HG03064 (cell line): ENCODE data around the gene ZNF516.
A peak's percentile ranks its signal among the peaks of the same experiment; 100 is the strongest.

Source experiments
- ATAC-seq: cut with Tn5 transposase; IDR thresholded peaks from one replicate; pipeline ENCODE4 v1.9.1; 2021; ENCODE audit warnings: low read depth; ENCODE audit not compliant: unreplicated experiment

The ZNF516 gene

GRCh38 chr18:76491776-76492668 lies 3.0 kb downstream of the ZNF516 start:
- peak; percentile 0 for ATAC-seq

GRCh38 chr18:76491473-76491775 lies 3.6 kb downstream of the ZNF516 start:
- no peak for ATAC-seq

- no peak for ATAC-seq
Observed at GRCh38 chr18:76490670-76491472, 4.2 kb downstream of the ZNF516 start.

GRCh38 chr18:76490033-76490432 lies 5.0 kb downstream of the ZNF516 start:
- no peak for ATAC-seq

- no peak for ATAC-seq
Observed at GRCh38 chr18:76489081-76489480, 6.0 kb downstream of the ZNF516 start.

GRCh38 chr18:76488190-76488589 lies 6.9 kb downstream of the ZNF516 start:
- ATAC-seq = no peak

- ATAC-seq = no peak
Observed at GRCh38 chr18:76487782-76488181, 7.3 kb downstream of the ZNF516 start.

GRCh38 chr18:76487070-76487469 lies 8.0 kb downstream of the ZNF516 start:
- no peak for ATAC-seq

- no peak for ATAC-seq
Observed at GRCh38 chr18:76486574-76486973, 8.5 kb downstream of the ZNF516 start.

- ATAC-seq = no peak
Observed at GRCh38 chr18:76486038-76486437, 9.0 kb downstream of the ZNF516 start.

GRCh38 chr18:76484749-76485387 lies 10.2 kb downstream of the ZNF516 start:
- ATAC-seq = no peak

GRCh38 chr18:76483780-76484179 lies 11.3 kb downstream of the ZNF516 start:
- ATAC-seq = no peak

GRCh38 chr18:76482971-76483691 lies 11.9 kb downstream of the ZNF516 start:
- ATAC-seq = no peak

GRCh38 chr18:76482267-76482666 lies 12.8 kb downstream of the ZNF516 start:
- ATAC-seq = no peak

- ATAC-seq = no peak
Observed at GRCh38 chr18:76480913-76481312, 14.1 kb downstream of the ZNF516 start.

GRCh38 chr18:76479351-76480238 lies 15.4 kb downstream of the ZNF516 start:
- no peak for ATAC-seq

GRCh38 chr18:76476665-76477561 lies 18.1 kb downstream of the ZNF516 start:
- ATAC-seq = peak; percentile 70

- no peak for ATAC-seq
Observed at GRCh38 chr18:76475450-76476194, 19.4 kb downstream of the ZNF516 start.
